ENCODE measurements around the gene ENPP4. TPM values are rescaled to one million over a fixed set of nuclear protein-coding genes. Genes with fewer than 3 reads are reported as not detected.

The ENPP4 gene
- total and polyA plus RNA-seq, 2 of the 4 experiments (the other 2 are of a cell fraction): under 0.01 to 0.03 TPM

DNA sequence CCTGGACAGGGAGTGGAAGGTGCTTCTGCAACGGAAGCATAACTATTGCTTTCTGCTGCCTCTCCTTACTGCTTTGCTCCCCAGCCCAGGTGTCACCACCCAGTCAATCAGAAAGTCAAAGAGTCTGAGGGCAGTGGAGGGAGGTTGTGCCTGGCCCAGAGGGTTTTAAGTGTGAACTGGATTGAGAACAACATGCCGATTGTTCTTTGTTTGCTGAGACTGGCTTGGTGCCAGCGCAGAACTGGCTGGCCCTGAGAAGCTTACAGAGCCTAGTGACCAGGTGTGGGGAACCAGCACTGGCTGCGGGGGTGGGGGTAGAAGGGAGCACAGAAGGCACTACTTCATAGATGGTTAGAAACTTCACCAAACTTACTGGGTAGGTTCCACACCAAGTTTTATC lies 31.1 kb upstream of the ENPP4 start:
- Histone ChIP-seq H2BK120ac (ENCODE audit: low read depth, low read length) (no peak overlapping the region), H3K27me3 (ENCODE audit: control insufficient read depth, insufficient read depth, low read length) (no peaks in the 10 kb centered on the region), H3K4me3 (ENCODE audit: insufficient read depth, low read depth, low read length) (no peak overlapping the region), H4K5ac (ENCODE audit: low read depth, low read length) (no peak overlapping the region), H4K8ac (ENCODE audit: low read depth in 2 of 2, low read length in 2 of 2) (no peak overlapping the region), H3K4me1 (ENCODE audit: control insufficient read depth, insufficient read depth, low read length) (no peaks in the 10 kb centered on the region), H4K91ac (ENCODE audit: insufficient read depth, low read depth, low read length) (no peak overlapping the region), H3K27ac (ENCODE audit: insufficient read depth, low read length) (no peak overlapping the region), H2AFZ (replicated peaks; ENCODE audit: low read length, poor library complexity) (no peak overlapping the region), H3K23ac (ENCODE audit: low read depth, low read length) (no peak overlapping the region), H3K36me3 (ENCODE audit: control insufficient read depth, insufficient read depth, low read length) (no peaks in the 10 kb centered on the region), H3K79me1 (ENCODE audit: low read depth in 1 of 2, low read length in 2 of 2) (no peaks in the 10 kb centered on the region), H3K56ac (ENCODE audit: extremely low read depth, insufficient read depth, low read length) (no peak overlapping the region), H2BK20ac (ENCODE audit: low read depth, low read length) (no peak overlapping the region), H3K18ac (ENCODE audit: low read depth, low read length) (no peak overlapping the region), H2AK9ac (replicated peaks; ENCODE audit: low read depth, low read length, poor library complexity) (no peak overlapping the region), H2BK15ac (ENCODE audit: low read depth, low read length) (no peak overlapping the region), H3K9ac (ENCODE audit: low read depth, low read length) (no peak overlapping the region), H3K4me2 (ENCODE audit: low read depth, low read length) (no peak overlapping the region), H4K20me1 (ENCODE audit: insufficient read depth, low read length) (no peaks in the 10 kb centered on the region), H3K9me1 (ENCODE audit: insufficient read depth, low read length) (no peaks in the 10 kb centered on the region), H2BK5ac (ENCODE audit: low read depth, low read length, poor library complexity, severe bottlenecking) (no peak overlapping the region), H3K4ac (ENCODE audit: low read depth, low read length) (no peak overlapping the region), H2AK5ac (ENCODE audit: low read depth, low read length) (no peak overlapping the region), H3K9me3 (ENCODE audit: control insufficient read depth, insufficient read depth, low read length) (no peaks in the 10 kb centered on the region), H3K14ac (replicated peaks; ENCODE audit: low read depth, low read length) (no peak overlapping the region)
- ChIA-PET CTCF (no interaction called here), POLR2A (ENCODE audit: unreplicated experiment) (no interaction called here)
- ATAC-seq (ENCODE audit: low read depth) (no peak), DNase-seq (no peak)
- 0% methylated on average over 1 of the region's 4 CpGs; no CpG with 5 or more reads in 1 of the 2 experiments for WGBS, 2 experiments (ENCODE audit: extremely low coverage in 2 of 2, insufficient read length in 1 of 2)
- TF ChIP-seq, protein P1, sequence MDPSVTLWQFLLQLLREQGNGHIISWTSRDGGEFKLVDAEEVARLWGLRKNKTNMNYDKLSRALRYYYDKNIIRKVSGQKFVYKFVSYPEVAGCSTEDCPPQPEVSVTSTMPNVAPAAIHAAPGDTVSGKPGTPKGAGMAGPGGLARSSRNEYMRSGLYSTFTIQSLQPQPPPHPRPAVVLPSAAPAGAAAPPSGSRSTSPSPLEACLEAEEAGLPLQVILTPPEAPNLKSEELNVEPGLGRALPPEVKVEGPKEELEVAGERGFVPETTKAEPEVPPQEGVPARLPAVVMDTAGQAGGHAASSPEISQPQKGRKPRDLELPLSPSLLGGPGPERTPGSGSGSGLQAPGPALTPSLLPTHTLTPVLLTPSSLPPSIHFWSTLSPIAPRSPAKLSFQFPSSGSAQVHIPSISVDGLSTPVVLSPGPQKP (IDR thresholded peaks at IDR 0.05; ENCODE audit: borderline replicate concordance, low read depth, low read length): no peak
- TF ChIP-seq BHLHE40 (IDR thresholded peaks at IDR 0.05; ENCODE audit: low read depth, low read length) (no peak), RCOR1 (IDR thresholded peaks at IDR 0.05; ENCODE audit: insufficient replicate concordance, low read length) (no peak), SMC3 (IDR thresholded peaks at IDR 0.05; ENCODE audit: low read depth, low read length) (no peak), RFX5 (IDR thresholded peaks at IDR 0.05; ENCODE audit: low read depth, low read length) (no peak)
- in situ Hi-C loops (cut with MboI; ENCODE audit: low sequenced_read_pairs): loop anchor here (10.0 kb wide), 1 partner anchor 306 kb away; no protein-coding TSS in a partner anchor
- dilution Hi-C loops (cut with HindIII; ENCODE audit: low sequenced_read_pairs, unreplicated experiment): no loop called here
- no TSS peak for BruUV-seq (replicated peaks)
- intact Hi-C loops (cut with micrococcal nuclease): no loop called here

Data from IMR-90 (cell line).